NCI-H446 treated with DMSO at 0.1 percent for 48 hours (cell line): Measurements from ENCODE around the gene HTRA1.
A peak's percentile ranks its signal among the peaks of the same experiment; 100 is the strongest.

ENCODE experiments used
- DNase-seq: peaks from one replicate; lab custom pipeline; 2025; lab: John Stamatoyannopoulos, UW

The HTRA1 gene

GRCh38 chr10:122461367-122461728, at the start of gene HTRA1:
Gene HTRA1, plus strand, starts transcription at chr10:122461553. Its CDS starts 100 bp downstream, at chr10:122461653.
- DNase-seq, result no peak

DNA sequence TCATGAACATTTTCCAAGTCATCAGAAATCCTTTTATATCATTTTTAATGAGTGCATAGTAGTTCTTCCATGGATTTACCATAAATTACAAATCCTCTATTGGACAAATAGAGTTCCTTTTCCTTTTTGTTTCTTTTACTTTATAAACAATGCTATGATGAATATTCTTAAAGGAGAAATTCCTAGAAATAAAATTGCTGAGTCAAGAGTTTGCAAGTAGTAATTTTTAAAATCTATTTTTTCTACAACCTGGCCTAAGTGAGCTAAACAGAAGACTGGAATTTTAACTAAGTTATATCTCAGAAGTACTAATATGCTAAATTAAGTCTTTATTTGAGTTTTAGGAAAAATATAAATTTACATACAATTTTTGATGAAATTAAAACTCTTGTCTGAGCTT, 48.0 kb upstream of the HTRA1 start:
- DNase-seq, result no peak

DNA sequence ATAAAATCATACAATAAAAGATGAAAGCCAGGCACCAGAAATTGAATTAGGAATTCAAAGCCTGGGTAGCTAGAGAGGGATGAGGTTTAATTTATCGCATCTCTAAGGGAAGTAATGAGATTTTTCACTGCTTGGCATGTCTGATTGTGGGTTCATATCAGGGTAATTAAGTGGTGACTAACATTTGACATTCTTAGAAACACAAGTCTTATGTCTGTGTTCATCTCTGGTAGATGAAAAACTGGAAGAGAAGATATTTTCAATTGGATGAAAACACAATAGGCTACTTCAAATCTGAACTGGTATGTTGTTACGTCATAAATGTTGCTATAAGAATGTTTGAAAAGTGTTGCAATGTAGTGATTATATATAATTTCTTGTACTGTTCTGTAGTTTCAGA, 43.7 kb upstream of the HTRA1 start:
- no peak for DNase-seq

GRCh38 chr10:122419016-122419415, 42.3 kb upstream of the HTRA1 start:
- no peak for DNase-seq

- DNase-seq, result peak; percentile 5
These were observed 41.3 kb upstream of the HTRA1 start for GRCh38 chr10:122419876-122420623.

GRCh38 chr10:122420624-122421007, 40.7 kb upstream of the HTRA1 start:
- no peak for DNase-seq

DNA sequence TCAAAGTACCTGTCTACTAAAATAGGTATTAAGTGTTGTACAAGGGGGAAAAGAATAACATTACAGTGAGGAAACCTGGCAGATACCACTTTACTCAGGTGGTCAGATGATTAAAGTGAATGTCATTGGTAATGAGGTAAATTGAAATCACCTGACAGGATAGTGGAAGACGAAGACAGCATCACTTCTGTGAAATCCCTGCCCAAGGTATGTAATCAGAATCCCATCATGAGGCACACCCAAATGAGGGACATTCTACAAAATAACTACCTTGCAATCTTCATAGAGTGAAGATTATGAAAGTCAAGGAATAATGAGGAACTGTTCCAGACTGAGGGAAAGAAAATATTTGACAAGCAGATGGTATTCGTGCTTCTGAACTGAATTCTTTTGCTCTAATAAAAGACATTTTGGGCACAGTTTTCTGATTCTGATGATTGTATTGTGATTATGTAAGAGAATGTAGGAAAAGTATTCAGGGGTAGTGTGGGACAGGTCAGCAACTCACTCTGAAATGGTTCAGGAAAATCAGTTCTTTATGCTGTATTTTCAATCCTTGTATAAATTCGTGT, 40.2 kb upstream of the HTRA1 start:
- DNase-seq, result no peak

GRCh38 chr10:122421742-122422141, 39.6 kb upstream of the HTRA1 start:
- no peak for DNase-seq

DNA sequence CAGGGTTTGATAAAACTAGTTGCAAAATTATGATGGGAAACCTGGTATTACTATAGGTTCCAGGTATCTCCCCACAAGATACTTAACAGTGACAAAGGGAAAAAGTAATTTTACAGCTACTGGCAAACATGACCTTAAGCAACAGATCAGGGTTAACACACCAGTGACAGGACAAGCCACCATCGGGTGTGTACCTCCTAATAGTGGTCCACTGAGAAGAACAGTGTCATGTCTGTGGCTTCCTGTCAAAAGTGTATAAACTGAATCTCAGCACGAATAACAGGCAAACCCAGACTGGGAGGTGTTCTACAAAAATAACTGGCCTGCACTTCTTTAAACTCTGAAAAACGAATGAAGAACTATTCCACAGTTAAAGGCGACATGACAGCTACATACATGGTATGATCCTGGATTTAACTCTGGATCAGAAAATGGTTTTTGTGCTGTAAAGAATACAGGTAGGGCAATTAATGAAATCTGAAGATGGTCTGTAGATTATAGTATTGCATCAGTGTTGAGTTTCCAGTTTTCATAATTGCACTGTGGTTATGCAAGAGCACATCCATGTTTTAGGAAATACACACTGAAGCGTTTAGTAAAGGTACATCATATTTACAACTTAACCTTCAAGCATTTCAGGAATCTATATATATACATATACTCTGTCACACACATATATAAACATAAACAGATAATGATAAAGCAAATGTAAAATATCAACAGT, 38.9 kb upstream of the HTRA1 start:
- no peak for DNase-seq

- no peak for DNase-seq
These were observed 37.3 kb upstream of the HTRA1 start for GRCh38 chr10:122424059-122424458.

DNA sequence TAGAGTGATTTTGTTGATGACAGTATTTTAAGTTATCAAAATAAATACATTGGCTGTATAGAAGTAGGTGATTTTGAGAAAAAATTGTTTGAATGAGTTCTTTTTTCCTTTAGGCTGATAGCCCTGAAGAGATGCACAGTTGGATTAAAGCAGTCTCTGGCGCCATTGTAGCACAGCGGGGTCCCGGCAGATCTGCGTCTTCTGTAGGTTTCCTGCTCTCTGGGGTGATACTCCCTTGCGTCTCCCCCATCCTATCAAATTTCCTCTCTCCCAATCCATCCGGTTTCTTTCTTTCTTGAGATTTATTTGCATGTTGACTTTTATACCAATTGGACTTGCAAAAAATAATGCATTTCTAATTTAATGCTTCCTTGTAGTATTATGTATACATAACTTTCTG, 34.5 kb upstream of the HTRA1 start:
- no peak for DNase-seq

DNA sequence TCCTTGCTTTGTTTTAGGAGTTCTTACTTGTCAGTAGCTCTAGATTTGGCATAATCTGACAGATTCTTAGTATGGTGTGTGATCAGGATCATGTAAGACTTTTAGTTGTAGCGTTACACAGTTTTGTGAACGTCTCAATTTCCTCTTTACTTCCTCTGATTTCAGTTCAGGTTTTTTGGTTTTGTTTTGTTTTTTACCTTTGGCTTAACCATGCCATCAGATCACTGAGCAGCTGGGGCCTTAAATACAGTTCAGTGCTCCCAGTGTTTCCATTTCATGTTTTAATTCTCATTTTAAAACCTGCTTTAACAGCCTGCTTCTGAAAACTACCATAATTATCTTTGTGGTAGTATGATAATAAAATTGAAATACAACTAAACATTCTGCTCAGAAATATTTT, 34.1 kb upstream of the HTRA1 start:
- no peak for DNase-seq

DNA sequence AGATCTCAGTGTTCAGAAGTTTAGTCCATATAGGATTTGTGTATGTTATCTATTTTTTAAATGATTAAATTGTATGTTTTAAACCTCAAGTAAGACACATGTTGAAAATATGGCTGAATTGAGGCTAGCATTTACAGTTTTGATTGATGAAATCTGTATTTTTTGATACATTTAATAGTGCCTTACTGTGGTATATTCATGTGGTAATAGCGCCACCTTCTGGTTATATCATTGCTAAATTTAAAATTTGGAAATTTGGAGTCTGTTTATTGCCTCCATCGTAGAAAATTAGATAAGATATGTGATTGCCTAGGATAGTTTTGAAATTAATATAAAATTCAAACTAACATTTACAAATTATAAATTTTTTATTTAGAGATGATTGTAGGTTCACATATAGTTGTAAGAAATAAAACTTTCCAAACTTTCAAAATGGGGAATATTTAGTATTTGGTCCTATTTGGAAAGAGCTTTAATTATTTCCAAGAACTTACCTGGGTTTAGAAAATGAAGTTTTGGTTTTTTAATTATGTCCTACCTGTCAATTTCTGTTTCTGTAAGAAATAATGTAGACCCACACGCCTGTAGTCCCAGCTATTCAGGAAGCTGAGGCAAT, 26.0 kb upstream of the HTRA1 start:
- DNase-seq, result peak; percentile 28

DNA sequence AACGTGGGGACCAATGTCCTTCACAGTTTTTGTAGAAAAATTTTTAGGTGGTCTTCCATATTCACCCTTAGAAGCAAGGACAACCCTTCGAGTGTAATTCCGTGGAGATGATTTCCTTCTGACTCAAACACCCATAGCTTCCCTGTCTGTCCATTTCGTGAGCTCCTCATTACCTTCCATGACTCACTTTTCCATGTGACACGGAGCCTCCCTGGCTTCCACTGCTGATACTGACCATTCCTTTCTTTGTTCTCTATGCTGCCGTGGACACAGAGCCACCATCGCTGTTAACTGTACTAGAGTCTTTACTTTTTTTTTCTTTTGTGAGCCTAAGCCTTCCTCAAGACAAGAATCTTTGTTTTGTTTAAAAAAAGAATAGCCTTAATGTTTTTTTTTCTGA, 19.4 kb upstream of the HTRA1 start:
- DNase-seq, result no peak

DNA sequence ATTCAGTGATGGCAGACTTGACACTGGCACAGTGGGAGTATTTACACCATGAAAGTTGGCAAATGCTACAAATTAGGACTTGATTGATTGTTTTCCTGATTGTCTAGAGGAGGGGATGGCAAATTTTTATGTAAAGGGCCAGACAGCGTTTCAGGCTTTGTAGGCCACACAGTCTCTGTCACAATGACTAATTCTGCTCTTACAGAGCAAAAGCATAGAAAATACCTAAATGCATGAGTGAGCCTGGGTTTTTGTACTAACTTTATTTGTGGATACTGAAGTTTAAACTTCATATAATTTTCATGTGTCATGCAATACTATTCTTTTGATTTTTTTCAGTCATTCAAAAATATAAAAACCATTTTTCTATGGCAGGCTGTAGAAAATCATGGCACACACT, 15.9 kb upstream of the HTRA1 start:
- DNase-seq, result no peak

- no peak for DNase-seq
These were observed 15.4 kb upstream of the HTRA1 start for GRCh38 chr10:122445904-122446303.

DNA sequence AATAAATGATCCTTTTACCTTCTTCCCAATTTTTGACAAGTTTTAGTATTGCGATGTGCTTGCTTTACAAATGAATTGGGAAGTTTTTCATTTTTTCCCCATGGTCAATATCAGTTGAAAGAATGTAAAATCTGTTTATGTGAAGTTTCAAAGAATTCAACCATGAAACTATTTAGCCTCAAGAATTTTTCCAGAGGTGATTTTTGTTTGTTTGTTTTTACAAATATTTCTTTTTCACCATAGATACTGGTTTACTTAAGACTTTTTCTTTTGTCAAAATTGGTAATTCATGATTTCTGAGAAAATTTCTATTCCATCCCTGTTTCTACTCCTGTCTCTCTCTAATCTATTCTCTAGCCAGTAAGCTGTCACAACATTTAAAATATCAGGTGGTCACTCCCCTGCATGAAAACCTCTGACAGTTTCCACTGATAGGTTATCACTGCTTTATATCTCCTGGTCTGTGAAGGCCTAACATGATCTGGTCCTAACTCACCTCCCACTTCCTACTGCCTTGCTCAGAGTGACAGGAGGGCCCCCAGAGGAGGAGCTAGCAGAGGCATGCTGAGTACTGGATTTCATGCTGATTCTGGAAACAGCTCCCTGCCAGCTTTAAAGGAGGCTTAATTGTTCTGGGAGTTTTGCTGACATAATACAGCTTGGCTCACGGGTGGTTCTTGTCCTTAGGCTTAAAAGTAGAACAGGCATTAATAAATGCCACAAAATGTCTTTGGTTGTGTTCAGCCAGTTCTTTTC, 14.5 kb upstream of the HTRA1 start:
- no peak for DNase-seq

GRCh38 chr10:122448600-122448999, 12.8 kb upstream of the HTRA1 start:
- DNase-seq, result no peak

DNA sequence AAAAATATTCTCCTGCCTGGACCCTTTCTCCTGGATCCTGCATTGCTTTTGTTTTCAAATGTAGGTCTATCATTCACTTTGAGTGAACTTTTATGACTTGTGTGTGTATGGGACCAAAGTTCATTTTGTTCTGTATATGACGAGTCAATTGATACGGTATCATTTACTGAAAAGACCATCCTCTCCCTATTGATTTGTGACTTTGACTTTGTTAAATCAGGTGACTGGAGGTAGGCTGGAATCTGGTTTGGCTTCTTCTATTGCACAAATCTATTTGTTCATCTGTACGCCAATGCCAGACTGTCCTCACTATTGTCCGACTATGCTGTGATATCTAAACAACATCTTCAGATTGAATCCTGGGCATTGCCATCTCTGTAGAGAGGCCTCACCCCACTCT, 12.2 kb upstream of the HTRA1 start:
- DNase-seq, result no peak

- DNase-seq, result no peak
These were observed 10.9 kb upstream of the HTRA1 start for GRCh38 chr10:122450353-122450990.

GRCh38 chr10:122454071-122454470, 7.3 kb upstream of the HTRA1 start:
- DNase-seq, result no peak

DNA sequence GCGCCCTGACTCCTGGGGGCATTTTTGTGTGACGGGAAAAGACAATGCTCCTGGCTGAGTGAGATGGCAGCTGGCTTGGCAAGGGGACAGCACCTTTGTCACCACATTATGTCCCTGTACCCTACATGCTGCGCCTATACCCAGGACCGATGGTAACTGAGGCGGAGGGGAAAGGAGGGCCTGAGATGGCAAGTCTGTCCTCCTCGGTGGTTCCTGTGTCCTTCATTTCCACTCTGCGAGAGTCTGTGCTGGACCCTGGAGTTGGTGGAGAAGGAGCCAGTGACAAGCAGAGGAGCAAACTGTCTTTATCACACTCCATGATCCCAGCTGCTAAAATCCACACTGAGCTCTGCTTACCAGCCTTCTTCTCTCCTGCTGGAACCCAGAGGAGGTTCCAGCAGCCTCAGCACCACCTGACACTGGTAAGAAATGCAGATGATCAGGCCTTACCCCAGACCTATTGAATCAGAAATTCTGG, 6.7 kb upstream of the HTRA1 start, which contains the start of gene ARMS2:
TSS of gene ARMS2 (plus strand) at position 51 of the 478 bp plus-strand sequence. CDS start at position 126, 75 bp downstream.
- no peak for DNase-seq
